ENCODE data around the gene ZNF236. TPM values are rescaled to one million over a fixed set of nuclear protein-coding genes. Genes with fewer than 3 reads are reported as not detected.

Gene ZNF236
- total and polyA plus RNA-seq, 2 experiments from 2014 or later, result 7.4 to 8.2 TPM

- no peak overlapping the region for H3K27ac ChIP-seq
- peaks cover 54% of the 10 kb centered on the region for H3K79me2 ChIP-seq
- H3K4me1 ChIP-seq (ENCODE audit: insufficient read depth), result peaks cover 6% of the 10 kb centered on the region
- WGBS (ENCODE audit: low lambda C conversion rate, missing lambda C conversion rate), result 98% methylated on average over 17 of the region's 17 CpGs
- H4K20me1 ChIP-seq (ENCODE audit: insufficient read depth, poor library complexity, severe bottlenecking), result no peaks in the 10 kb centered on the region
- no peaks in the 10 kb centered on the region for H3K27me3 ChIP-seq
- no peaks in the 10 kb centered on the region for H3K9me2 ChIP-seq (replicated peaks; ENCODE audit: insufficient read depth)
- H3K36me3 ChIP-seq (replicated peaks; ENCODE audit: insufficient read depth, low read depth), result no peaks in the 10 kb centered on the region
- H3K9me3 ChIP-seq (ENCODE audit: low read depth), result no peaks in the 10 kb centered on the region
- H2AFZ ChIP-seq, result no peak overlapping the region
- H3K4me2 ChIP-seq, result no peak overlapping the region
- H3K4me3 ChIP-seq, result no peak overlapping the region
- no peak for DNase-seq (ENCODE audit: low spot score)
- no peak for TF ChIP-seq CTCF (IDR thresholded peaks at IDR 0.05; ENCODE audit: poor library complexity)
- TF ChIP-seq EZH2 (IDR thresholded peaks at IDR 0.05; ENCODE audit: borderline replicate concordance), result no peak
- TF ChIP-seq EZH2phosphoT487 (IDR thresholded peaks at IDR 0.05; ENCODE audit: low read depth, severe bottlenecking, unreplicated experiment), result no peak
Measured at GRCh38 chr18:76817888-76818611, 4.3 kb upstream of the ZNF236 start.

DNA sequence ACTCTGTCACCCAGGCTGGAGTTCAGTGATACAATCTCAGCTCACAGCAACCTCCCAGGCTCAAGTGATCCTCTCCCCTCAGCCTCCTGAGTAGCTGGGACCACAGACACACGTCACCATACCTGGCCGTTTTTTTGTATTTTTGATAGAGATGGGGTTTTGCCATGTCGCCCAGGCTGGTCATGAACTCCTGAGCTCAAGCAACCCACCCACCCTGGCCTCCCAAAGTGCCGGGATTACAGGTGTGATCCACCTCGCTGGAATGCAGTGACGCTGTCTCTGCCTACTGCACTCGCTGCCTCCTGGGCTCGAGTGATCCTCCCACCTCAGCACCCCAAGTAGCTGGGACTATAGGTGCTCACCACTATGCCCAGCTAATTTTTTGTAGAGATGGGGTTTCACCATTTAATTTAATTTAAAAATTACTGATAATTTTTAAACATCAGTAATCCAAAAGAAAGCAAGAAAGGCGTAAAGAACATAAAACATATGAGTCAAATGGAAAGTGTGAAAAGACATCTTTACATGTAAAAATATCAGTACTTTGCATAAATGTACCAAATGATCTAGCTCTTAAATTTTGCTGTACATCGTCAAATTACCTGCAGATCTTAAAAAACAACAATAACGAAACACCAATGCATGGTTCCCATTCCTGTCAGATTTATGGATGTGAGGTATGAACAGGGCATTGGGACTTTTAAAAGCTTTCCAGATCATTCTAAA lies 2.8 kb upstream of the ZNF236 start:
- H4K20me1 ChIP-seq (ENCODE audit: insufficient read depth, poor library complexity, severe bottlenecking), result no peaks in the 10 kb centered on the region
- peak overlapping the region; percentile 95 for H3K4me2 ChIP-seq
- H3K27me3 ChIP-seq, result no peaks in the 10 kb centered on the region
- H3K36me3 ChIP-seq (replicated peaks; ENCODE audit: insufficient read depth, low read depth), result no peaks in the 10 kb centered on the region
- WGBS (ENCODE audit: low lambda C conversion rate, missing lambda C conversion rate), result 94% methylated on average over 11 of the region's 11 CpGs
- H2AFZ ChIP-seq, result no peak overlapping the region
- no peak overlapping the region for H3K27ac ChIP-seq
- DNase-seq (ENCODE audit: low spot score), result no peak
- H3K9me3 ChIP-seq (ENCODE audit: low read depth), result no peaks in the 10 kb centered on the region
- H3K4me1 ChIP-seq (ENCODE audit: insufficient read depth), result peaks cover 12% of the 10 kb centered on the region
- no peak overlapping the region for H3K4me3 ChIP-seq
- TF ChIP-seq EZH2phosphoT487 (IDR thresholded peaks at IDR 0.05; ENCODE audit: low read depth, severe bottlenecking, unreplicated experiment), result no peak
- TF ChIP-seq CTCF (IDR thresholded peaks at IDR 0.05; ENCODE audit: poor library complexity), result no peak
- no peak for TF ChIP-seq EZH2 (IDR thresholded peaks at IDR 0.05; ENCODE audit: borderline replicate concordance)
- H3K79me2 ChIP-seq, result peaks cover 69% of the 10 kb centered on the region
- H3K9me2 ChIP-seq (replicated peaks; ENCODE audit: insufficient read depth), result no peaks in the 10 kb centered on the region

- Histone ChIP-seq H3K4me3 (peak overlapping the region; percentile 100), H3K79me2 (peaks cover 87% of the 10 kb centered on the region), H3K9me3 (ENCODE audit: low read depth) (no peaks in the 10 kb centered on the region), H3K9me2 (replicated peaks; ENCODE audit: insufficient read depth) (no peaks in the 10 kb centered on the region), H4K20me1 (ENCODE audit: insufficient read depth, poor library complexity, severe bottlenecking) (no peaks in the 10 kb centered on the region), H3K4me2 (peak overlapping the region; percentile 95), H2AFZ (peak overlapping the region; percentile 97), H3K36me3 (replicated peaks; ENCODE audit: insufficient read depth, low read depth) (no peaks in the 10 kb centered on the region), H3K27ac (peak overlapping the region; percentile 99), H3K4me1 (ENCODE audit: insufficient read depth) (peaks cover 12% of the 10 kb centered on the region), H3K27me3 (no peaks in the 10 kb centered on the region)
- TF ChIP-seq CTCF (IDR thresholded peaks at IDR 0.05; ENCODE audit: poor library complexity) (no peak), EZH2phosphoT487 (IDR thresholded peaks at IDR 0.05; ENCODE audit: low read depth, severe bottlenecking, unreplicated experiment) (no peak), EZH2 (IDR thresholded peaks at IDR 0.05; ENCODE audit: borderline replicate concordance) (no peak)
- no peak for DNase-seq (ENCODE audit: low spot score)
- 1% methylated on average over 12 of the region's 12 CpGs for WGBS (ENCODE audit: low lambda C conversion rate, missing lambda C conversion rate)
Measured at GRCh38 chr18:76821356-76821874, 942 bp upstream of the ZNF236 start.
